Measurements from ENCODE around the gene TICRR.

The TICRR gene

GRCh38 chr15:89649013-89649625, 73.8 kb downstream of the TICRR start:
- TF ChIP-seq TAF1 (IDR thresholded peaks at IDR 0.05; ENCODE audit: low read depth), result no peak

GRCh38 chr15:89649716-89650115, 74.4 kb downstream of the TICRR start:
- TF ChIP-seq NFIC (IDR thresholded peaks at IDR 0.05) (no peak), CREB1 (IDR thresholded peaks at IDR 0.05; ENCODE audit: low read depth) (no peak), RAD21 (IDR thresholded peaks at IDR 0.05; ENCODE audit: low read depth) (no peak), EGR1 (IDR thresholded peaks at IDR 0.05) (no peak), REST (IDR thresholded peaks at IDR 0.05; ENCODE audit: low read depth) (no peak), USF1 (IDR thresholded peaks at IDR 0.05) (no peak), YY1 (IDR thresholded peaks at IDR 0.05; ENCODE audit: low read depth) (no peak), TEAD4 (IDR thresholded peaks at IDR 0.05) (no peak), MAX (IDR thresholded peaks at IDR 0.05) (no peak), ZBTB7A (IDR thresholded peaks at IDR 0.05; ENCODE audit: low read depth) (no peak), FOXM1 (IDR thresholded peaks at IDR 0.05; ENCODE audit: borderline replicate concordance, low read depth) (no peak), TCF12 (IDR thresholded peaks at IDR 0.05; ENCODE audit: low read depth) (no peak), EP300 (IDR thresholded peaks at IDR 0.05; ENCODE audit: borderline replicate concordance) (no peak), TAF1 (IDR thresholded peaks at IDR 0.05; ENCODE audit: low read depth) (no peak), CEBPB (IDR thresholded peaks at IDR 0.05) (no peak)

GRCh38 chr15:89652131-89652530, 76.9 kb downstream of the TICRR start:
- TF ChIP-seq REST (IDR thresholded peaks at IDR 0.05; ENCODE audit: low read depth), result no peak
- TF ChIP-seq TCF12 (IDR thresholded peaks at IDR 0.05; ENCODE audit: low read depth), result no peak
- no peak for TF ChIP-seq EGR1 (IDR thresholded peaks at IDR 0.05)
- no peak for TF ChIP-seq YY1 (IDR thresholded peaks at IDR 0.05; ENCODE audit: low read depth)
- no peak for TF ChIP-seq RAD21 (IDR thresholded peaks at IDR 0.05; ENCODE audit: low read depth)

GRCh38 chr15:89652666-89653065, 77.4 kb downstream of the TICRR start:
- TF ChIP-seq TAF1 (IDR thresholded peaks at IDR 0.05; ENCODE audit: low read depth) (no peak), MAX (IDR thresholded peaks at IDR 0.05) (no peak), USF1 (IDR thresholded peaks at IDR 0.05) (no peak), TEAD4 (IDR thresholded peaks at IDR 0.05) (no peak), CEBPB (IDR thresholded peaks at IDR 0.05) (no peak), EP300 (IDR thresholded peaks at IDR 0.05; ENCODE audit: borderline replicate concordance) (no peak), ZBTB7A (IDR thresholded peaks at IDR 0.05; ENCODE audit: low read depth) (no peak), TCF12 (IDR thresholded peaks at IDR 0.05; ENCODE audit: low read depth) (no peak), REST (IDR thresholded peaks at IDR 0.05; ENCODE audit: low read depth) (no peak), EGR1 (IDR thresholded peaks at IDR 0.05) (no peak), CREB1 (IDR thresholded peaks at IDR 0.05; ENCODE audit: low read depth) (no peak), FOXM1 (IDR thresholded peaks at IDR 0.05; ENCODE audit: borderline replicate concordance, low read depth) (no peak), RAD21 (IDR thresholded peaks at IDR 0.05; ENCODE audit: low read depth) (no peak), NFIC (IDR thresholded peaks at IDR 0.05) (no peak)

- no peak for TF ChIP-seq TAF1 (IDR thresholded peaks at IDR 0.05; ENCODE audit: low read depth)
- no peak for TF ChIP-seq USF1 (IDR thresholded peaks at IDR 0.05)
- TF ChIP-seq EP300 (IDR thresholded peaks at IDR 0.05; ENCODE audit: borderline replicate concordance), result no peak
- no peak for TF ChIP-seq REST (IDR thresholded peaks at IDR 0.05; ENCODE audit: low read depth)
- no peak for TF ChIP-seq FOXM1 (IDR thresholded peaks at IDR 0.05; ENCODE audit: borderline replicate concordance, low read depth)
- no peak for TF ChIP-seq YY1 (IDR thresholded peaks at IDR 0.05; ENCODE audit: low read depth)
- TF ChIP-seq EGR1 (IDR thresholded peaks at IDR 0.05), result no peak
- no peak for TF ChIP-seq RAD21 (IDR thresholded peaks at IDR 0.05; ENCODE audit: low read depth)
- no peak for TF ChIP-seq NFIC (IDR thresholded peaks at IDR 0.05)
- TF ChIP-seq TCF12 (IDR thresholded peaks at IDR 0.05; ENCODE audit: low read depth), result no peak
- no peak for TF ChIP-seq TEAD4 (IDR thresholded peaks at IDR 0.05)
- no peak for TF ChIP-seq CREB1 (IDR thresholded peaks at IDR 0.05; ENCODE audit: low read depth)
- TF ChIP-seq MAX (IDR thresholded peaks at IDR 0.05), result no peak
- TF ChIP-seq ZBTB7A (IDR thresholded peaks at IDR 0.05; ENCODE audit: low read depth), result no peak
- no peak for TF ChIP-seq CEBPB (IDR thresholded peaks at IDR 0.05)
Observed at GRCh38 chr15:89653578-89653977, 78.3 kb downstream of the TICRR start.
